GM18520 (cell line): ENCODE measurements around the gene NFATC1.
A peak's percentile ranks its signal among the peaks of the same experiment; 100 is the strongest.

Experiments used
- ATAC-seq: cut with Tn5 transposase; IDR thresholded peaks from one replicate; pipeline ENCODE4 v1.9.1; 2021; ENCODE audit not compliant: unreplicated experiment

NFATC1 gene

DNA sequence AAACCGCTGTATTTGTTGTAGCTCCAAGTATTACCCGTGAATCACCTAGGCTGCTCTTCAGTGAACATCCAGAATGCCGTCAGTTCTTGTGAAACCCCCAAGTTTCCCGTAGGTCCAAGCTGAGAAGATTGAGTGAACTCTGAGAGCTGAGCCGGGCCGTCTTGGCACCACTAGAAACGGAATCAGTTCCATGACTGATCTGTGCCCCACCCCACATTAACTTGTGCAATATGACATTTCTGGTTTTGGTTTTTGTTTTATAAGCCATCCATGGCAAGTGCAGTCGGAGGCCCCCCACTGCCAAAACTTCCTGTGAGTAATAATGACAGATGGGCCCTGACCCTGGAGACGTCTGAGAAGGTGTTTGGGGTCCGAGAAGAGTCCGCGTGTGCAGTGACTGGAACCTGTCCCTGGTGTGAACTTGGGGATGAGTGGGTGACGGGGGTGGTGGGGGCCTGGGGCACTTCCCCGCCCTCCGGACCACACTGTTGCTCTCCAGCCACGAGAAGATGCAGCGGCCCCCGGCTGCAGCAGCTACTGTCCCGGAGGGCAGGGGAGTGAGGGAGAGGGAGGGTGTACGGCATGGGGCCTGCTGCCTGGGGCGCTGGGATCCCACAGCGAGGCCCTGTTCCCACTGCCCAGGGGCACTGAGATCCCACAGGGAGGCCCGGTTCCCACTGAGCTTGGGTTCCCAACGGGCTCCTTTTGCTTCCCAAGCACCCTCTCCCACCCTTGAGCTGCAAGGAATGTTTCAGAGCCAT lies 26.5 kb downstream of the NFATC1 start:
- ATAC-seq: peak; percentile 73

DNA sequence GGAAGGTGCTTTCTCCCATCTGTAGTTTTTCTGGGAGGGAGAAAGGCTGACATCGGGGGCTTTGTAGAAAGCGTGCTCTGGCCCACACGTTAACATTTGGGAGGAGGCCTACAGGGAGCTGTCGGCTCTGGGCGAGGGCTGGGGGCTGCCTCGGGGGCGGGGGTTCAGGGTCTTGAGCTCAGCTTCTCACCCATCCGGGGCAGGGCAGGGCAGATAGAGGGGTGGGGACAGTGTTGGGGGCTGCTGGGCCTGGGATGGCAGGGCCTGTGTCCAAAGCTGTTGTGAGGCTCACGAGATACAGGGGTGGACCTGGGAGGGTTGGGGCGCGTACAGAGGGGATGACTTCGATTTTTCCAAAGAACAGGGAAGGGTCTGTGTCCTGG lies 27.0 kb downstream of the NFATC1 start:
- no peak for ATAC-seq

DNA sequence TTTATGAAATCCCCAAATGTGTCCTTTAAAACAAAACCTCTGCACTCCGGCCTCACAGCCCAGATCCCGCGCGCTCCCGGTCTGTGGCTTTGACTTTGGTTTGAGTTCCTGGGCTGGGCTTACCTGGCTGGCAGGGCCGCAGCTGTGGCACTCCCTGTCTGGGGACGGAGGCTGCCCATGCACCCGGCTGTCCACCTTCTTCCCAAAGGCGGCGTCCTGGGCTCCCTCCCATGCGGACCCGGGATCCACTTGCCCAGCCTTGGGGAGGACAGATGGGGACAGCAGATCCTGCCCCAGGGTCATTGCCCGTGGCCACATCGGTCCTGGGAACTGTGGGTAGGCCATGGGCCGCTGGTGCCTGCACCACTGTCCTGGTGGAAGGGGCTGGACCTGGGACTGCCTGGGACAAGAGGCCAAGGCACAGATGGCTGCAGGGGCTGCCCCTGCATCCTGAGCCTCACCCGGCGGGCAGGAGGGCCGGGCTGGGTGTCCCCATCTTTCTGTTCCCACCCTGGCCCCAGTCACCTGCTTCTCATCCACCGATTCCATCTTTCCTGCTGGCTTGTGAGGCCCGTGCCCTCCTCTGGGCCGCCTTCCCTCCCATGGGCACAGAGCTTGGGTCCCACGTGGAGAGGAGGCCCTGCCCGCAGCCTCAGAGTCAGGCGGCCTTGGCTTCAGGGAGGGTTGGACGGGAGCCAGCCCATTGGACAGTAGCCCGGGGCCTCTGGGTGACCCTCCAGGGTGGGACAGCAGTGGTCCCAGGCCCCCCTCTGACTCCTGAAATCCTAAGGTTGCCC lies 27.7 kb downstream of the NFATC1 start:
- no peak for ATAC-seq

DNA sequence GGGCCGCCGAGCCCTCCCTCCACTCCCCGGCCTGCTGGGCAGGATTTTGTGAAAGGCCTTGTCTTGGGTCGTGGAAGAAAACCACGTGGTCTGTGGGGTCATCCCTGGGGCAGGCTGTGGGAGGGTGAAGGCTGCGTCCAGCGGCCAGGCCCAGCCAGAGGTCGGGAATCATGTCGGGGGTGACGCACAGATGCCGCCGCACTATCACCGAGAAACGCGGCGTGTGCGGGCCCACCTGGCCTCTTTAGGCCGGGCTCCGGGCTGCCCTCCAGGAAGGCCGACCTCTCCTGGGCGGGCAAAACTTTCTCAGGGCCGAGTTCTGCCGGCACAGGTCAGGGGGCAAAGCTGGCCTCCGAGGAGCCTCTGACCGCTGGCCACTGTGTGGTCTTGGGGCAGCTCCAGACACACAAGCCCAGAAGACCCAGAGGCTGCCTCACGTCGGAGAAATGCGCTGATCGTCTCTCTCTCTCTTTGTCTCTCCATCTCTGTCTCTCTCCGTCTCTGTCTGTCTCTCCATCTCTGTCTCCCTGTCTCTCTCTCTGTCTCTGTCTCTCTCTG lies 28.4 kb downstream of the NFATC1 start:
- no peak for ATAC-seq

DNA sequence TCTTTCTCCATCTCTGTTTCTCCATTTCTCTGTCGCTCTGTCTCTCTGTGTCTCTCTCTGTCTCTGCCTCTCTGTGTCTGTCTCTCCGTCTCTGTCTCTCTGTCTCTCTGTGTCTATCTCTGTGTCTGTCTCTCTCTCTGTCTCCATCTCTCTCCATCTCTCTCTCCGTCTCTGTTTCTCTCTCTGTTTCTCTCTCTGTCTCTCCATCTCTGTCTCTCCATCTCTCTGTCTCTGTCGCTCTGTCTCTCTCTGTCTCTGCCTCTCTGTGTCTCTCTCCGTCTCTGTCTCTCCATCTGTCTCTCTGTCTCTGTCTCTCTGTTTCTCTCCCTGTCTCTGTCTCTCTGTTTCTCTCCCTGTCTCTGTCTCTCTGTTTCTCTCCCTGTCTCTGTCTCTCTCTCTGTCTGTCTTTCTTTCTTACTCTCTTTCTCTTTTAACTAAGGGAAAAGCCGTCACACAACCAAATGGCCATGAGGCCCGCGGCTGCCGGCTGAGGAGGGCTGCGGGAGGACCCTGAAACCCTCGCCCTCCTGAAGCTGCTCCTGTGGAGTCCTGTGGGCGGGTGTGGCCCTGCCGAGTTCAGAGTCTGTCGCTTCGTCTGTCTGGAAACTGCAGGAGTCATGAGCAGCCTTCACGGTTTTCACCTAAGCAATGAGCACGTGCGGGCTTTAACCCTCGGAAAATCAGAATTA lies 29.3 kb downstream of the NFATC1 start:
- ATAC-seq: no peak

DNA sequence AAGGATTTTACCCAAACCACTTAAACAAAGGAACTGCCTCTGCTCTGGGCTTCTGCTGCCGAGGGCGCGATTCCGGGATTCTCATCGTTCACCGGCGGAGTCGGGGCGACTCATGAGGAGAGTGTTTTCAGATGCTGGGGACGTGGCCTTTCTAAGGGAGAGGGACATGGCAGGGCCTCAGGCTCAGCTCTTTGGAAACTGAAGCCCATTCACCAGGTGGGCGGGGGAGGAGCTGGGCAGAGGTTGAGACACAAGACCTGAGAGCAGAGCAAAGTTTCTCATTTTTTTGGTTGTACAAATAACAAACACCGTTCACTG lies 29.8 kb downstream of the NFATC1 start:
- no peak for ATAC-seq

DNA sequence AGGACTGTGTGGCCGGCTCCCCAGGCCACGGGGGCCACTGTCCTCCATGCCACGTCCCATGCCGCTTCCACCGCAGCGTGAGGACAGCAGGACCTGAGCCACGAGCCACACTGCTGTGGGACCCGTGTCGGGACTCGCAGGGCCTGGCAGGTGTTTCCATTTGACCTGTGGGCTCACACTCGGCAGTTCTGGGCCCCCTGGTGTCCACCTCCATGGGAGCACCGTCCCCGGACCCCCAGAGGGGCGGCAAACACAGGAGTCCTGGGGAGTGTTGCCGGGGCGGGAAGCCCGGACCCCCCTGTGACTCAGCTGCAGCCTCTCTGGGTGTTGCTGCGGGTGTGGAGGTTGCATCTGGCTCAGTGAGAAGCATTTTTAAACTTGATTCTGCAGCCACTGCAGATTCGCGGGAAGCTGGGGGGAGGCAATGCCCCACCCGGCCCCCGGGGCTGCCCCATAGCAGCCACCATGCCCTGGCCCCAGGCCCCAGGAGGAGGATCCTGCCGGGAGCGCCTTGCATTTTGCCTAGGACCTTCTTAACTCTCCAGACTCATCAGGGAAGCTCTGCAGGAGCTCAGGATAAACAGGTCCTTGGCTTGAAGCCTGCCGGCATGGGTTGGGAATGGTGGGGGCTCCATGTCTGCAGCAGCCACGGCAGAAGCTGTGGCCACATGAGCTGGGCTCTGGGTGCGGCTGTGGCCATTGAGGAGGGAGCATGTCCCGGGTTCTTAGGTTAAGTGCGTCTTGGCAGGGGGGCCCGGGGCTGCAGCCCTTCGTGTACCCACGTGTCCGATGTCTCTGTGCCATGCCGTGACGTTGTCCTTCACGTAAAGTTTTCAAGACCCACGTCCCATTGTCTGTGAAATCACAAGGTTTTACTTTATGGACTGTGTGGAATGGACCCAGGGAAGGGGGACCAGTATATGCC lies 30.9 kb downstream of the NFATC1 start:
- no peak for ATAC-seq

DNA sequence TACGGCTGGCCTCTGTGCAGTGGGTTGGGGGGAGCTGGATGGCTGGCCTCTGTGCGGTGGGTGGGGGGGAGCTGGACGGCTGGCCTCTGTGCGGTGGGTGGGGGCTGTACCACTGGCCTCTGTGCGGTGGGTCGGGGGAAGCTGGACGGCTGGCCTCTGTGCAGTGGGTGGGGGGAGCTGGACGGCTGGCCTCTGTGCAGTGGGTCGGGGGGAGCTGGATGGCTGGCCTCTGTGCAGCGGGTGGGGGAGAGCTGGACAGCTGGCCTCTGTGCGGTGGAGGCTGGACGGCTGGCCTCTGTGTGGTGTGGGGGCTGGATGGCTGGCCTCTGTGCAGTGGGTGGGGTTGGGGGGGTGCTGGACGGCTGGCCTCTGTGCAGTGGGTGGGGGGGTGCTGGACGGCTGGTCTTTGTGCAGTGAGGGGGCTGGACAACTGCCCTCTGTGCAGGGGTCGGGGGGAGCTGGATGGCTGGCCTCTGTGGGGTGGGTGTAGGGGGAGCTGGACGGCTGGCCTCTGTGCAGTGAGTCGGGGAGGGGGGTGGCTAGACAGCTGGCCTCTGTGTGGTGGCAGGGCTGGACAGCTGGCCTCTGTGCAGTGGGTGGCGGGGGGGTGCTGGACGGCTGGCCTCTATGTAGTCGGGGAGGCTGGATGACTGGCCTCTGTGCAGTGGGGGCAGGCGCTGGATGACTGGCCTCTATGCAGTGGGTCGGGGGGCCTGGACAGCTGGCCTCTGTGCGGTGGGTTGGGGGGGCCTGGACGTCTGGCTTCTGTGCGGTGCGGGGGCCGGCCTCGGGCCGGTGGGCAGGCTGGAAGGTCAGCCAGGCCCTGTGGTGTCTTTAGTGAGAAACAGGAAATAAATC lies 31.9 kb downstream of the NFATC1 start:
- no peak for ATAC-seq

DNA sequence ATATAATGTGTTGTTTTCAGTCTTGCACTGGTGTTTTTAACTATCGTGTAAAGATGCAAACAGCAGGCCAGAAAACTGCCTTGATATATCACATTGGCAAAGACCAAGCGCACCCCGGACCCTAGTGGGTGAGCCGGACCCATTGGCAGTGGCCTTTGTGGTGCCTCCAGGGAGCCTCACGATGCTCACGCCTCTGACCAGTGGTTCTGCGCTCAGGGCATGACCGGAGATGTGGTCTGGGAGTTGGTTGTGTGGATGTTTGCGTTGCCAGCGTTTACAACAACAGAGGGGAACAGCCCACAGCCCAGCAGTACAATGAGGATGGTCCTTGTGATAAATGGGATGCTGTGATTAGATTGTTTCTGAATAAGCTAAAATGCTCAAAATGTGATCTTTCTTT lies 32.6 kb downstream of the NFATC1 start:
- no peak for ATAC-seq

DNA sequence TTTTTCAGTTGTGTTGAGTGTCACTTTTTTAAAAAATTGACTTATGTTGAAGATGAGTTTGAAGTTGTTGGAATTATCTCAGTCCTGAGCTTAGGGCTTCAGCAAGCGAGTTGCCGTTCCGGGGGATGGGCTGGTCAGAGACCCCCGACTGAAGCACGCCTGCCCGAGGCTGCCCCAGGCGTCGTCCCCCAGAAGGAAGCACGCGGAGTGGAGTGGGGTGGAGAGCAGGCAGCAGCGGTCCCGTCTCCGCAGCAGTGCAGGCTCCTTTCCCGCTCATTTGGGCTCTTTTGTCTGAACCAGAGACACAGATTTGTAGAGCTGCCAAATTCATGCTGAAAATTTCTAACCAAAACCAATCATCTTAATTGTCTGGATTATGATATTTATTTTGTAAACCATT lies 33.7 kb downstream of the NFATC1 start:
- no peak for ATAC-seq

DNA sequence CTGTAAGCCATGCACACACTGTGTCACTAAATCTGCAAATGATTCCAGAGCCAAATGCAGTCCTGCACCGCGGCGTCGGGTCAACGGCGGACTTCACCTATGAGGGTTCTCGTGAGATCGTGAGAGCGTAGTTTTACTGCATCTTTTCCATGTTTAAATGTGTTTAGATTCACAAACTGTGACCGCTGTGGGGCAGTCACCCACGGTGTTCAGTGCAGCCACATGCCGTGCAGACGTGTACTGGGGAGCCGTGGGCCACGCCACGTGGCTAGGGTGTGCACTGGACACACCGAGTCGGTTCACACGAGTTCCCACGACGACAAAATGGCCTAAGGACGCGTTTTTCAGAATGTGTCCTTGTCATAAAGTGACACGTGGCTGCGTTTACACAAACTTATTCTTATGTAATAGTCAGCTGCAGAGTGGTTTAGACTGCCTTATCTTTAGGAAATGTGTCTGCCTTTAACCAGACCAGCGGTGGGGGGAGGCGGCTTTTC lies 34.1 kb downstream of the NFATC1 start:
- no peak for ATAC-seq

DNA sequence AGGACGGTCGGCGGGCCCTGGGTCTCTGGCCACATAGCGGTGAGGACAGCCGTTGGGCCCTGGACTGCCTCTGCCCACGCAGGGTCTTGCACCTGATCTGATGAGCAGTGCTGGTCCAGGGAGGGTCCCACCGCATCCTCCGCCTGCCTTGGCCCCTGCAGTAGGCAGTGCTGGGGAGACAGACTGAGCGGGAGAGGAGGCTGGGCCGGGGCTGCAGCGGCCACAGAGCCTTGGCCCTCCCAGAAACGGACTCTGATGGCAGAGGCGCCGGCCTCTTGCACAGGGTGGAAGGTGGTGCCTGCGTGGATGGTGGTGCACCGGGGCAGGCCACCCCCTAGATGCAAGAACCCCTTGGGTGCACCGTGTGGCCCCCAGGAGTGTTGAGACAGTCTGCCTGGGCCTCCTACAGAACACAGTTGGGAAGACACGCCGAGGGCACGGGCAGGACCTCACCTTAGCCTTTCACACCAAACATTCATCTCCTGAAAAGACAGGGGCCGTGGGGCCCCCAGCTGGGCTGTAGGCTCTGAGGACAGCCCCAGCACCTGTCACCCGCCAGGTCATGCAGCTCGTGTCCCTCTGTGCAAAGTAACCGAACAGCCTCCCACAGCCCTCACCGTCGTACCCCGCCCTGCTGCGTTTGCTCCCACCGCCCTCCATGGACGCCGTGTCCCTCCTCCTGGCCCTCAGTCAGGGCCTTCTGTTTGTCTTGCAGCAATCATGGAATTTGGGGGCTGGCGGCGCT lies 36.8 kb downstream of the NFATC1 start:
- ATAC-seq: no peak

DNA sequence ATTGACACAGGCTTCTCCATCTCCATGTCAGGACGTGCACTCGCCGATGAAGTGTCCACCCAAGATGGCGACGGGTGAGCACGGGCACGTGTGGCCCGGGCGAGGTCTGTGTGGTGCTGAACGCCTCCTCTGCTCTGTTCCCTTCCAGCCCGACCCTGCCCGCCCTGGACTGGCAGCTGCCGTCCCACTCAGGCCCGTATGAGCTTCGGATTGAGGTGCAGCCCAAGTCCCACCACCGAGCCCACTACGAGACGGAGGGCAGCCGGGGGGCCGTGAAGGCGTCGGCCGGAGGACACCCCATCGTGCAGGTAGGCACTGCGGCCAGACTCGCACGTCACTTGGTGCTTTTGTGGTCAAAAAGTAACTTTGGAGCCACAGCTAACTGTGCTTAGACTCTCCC lies 37.7 kb downstream of the NFATC1 start:
- no peak for ATAC-seq

DNA sequence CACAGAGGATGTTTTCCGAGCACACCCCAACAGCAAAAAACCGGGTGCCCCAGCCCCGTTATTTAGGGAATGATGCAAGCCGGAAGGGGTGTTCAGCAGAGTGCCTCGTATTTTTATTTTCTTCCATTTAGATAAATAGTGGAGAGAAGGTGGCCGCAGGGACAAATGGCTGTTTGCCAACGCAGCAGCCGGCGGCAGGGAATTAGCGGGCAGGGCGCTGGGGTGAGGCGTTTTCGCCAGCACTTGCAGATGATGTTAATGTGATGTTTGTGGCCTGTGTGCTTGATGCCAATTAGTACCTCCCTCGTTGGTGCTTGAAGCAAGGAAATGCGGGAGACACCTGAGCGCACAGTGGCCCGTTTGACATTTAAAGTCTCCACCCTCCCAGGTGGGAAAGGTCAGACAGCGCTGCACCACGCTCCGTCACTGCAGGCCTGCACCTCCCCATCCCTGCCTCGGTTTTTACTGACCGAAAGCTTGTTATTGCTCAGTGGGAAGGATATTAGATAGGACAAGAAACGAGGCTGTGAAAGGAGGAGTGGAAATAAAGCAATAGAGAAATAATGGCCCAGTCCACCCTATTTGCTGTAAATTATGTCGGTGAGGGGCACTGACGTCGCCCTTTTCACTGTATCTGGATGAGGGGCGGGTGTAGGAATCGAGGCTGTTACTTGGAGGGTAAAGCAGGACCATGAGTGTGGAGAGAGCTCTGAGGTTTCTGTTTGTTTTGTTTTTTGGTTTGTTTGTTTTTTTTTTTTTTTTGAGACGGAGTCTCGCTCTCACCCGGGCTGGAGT lies 39.1 kb downstream of the NFATC1 start:
- no peak for ATAC-seq

DNA sequence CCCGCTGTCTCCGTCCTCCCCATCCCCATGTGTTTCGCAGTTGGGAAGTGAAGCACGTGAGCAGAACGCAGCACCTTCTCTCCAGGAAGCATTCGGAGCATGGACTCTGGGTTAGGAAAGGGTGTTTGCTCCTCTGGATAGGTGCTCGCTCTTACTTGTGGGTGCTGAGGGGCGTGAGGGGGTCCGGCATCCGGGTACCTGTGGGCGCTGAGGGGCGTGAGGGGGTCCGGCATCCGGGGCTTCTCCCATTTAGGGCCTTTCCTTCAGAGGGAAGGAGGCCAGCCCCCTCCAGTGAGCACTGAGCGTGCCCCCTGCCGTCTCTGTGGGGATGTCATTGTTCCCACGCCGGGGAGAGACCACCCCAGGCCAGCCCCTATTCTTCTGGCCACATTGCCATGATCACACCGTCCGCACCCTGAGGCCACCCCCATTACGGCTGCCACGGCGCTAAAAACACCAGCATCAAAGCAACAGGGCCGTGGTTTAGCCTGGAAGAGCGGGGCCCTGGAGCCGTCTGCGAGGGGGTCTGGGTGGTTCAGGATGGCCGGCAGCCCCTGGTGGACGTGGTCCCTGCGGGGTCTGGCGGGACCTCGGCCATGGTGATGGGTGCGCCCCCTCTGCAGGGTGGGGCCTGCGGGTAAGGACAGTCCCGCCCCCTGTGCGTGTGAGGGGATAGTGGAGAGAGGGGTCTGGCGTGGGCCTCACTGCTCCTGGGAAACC lies 41.0 kb downstream of the NFATC1 start:
- no peak for ATAC-seq

DNA sequence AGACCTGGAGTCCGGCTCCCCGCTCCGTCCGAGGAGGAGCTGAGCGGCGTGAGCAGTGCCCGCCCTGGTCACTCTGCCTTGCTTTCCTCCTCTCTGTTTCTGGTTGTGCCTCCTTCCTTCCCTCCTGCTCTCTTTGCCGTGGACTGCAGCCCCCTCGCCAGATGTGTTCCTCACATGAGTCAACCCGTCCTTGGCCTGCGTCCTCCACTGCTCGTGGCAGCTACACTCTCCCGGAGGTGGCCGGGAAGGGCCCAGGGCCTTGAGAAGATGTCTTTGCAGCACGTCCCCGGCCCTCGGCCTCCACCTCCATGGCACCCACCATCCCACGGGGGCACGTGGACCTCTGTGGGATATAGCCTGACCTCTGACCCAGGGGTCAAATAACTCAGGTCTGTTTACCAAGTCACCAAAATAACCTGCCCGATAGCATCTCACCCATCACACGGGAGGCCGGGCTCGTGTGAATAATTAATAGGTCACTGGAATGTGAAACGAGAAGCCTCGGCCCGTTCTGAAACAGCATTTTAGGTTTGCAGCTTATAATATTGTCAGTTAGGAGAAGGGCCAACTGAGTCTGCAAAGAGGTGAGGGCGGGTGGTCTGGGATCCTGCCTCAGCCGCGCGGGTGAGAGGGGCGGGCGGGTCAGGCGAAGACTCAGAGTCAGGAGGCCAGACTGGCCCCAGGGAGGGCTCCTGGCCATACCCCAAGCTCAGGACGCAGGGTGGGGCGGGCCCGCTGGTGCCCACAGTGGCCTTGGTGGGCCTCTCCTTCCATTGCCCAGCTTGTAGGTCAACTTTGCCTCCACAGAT lies 42.6 kb downstream of the NFATC1 start:
- ATAC-seq: no peak
